HG03575 (cell line): Measurements from ENCODE around the gene IQGAP1.
A peak's percentile ranks its signal among the peaks of the same experiment; 100 is the strongest.

Experiments
- ATAC-seq: cut with Tn5 transposase; IDR thresholded peaks from one replicate; pipeline ENCODE4 v1.9.1; 2021; ENCODE audit not compliant: unreplicated experiment, insufficient number of reproducible peaks, low FRiP score; ENCODE audit errors: extremely low read depth

The IQGAP1 gene

DNA sequence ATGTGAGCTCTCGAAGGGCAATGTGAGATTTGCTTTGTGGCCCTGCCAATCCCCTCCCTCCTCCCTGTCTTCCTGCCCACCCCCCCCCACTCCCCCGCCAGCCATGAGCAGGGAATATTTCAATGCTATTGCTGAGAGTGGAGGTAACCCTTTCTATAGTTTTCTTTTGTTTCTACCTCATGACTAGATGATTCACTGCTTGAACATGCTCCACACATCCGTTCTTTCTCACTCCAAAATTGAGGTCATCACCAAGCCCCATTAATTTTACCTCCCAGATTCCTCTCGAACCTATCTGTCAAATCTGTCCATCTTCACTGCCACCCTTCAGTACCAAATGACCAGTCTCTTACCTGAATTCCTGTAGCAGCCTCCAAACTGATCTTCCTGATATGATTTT is 23.8 kb upstream of the IQGAP1 start:
- no peak for ATAC-seq

DNA sequence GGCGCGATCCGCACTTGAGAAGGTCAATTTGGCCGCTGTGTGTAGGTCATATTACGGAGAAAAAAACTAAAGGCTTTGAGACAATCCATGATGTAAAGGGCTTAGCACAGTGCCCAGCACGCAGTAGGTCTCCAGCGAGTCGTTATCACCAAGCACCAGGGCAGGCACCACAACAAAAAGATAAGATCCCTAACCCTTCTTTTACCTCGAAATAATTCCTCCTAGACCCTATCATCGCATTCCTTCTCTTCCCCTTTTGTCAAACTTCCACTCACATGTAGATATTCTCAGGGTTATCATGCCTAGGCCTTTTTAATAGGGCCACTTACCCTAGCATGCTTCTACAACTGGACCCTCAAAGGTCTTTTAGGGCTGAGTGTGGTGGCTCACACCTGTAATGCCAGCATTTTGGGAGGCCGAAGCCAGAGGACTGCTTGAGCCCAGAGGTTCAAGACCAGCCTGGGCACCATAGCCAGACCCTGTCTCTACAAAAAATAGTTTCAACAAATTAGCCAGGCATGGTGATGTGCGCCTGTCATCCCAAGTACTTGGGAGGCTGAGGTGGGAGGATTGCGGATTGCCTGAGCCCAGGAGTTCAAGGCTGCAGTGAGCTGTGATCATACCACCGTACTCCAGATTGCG is 22.5 kb upstream of the IQGAP1 start:
- ATAC-seq, result no peak

DNA sequence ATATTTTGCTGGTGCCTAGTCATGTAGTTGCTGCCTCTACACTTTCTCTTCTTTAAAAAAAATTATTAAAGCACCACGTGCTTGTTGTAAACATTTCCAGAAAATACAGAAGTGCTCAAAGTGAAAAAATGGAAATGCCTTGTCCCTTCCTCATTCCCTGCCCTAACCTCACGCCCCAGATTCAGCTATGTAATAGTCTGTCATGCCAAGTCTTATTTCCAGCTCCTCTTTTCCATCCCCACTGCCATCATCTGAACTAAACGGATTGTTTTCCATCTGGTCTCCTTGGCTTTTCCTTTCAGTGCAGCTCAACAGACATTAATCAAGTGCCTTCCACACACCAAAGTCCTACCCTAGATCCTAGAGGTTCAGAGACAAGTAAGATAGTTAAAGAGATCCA is 20.5 kb upstream of the IQGAP1 start:
- ATAC-seq, result no peak

DNA sequence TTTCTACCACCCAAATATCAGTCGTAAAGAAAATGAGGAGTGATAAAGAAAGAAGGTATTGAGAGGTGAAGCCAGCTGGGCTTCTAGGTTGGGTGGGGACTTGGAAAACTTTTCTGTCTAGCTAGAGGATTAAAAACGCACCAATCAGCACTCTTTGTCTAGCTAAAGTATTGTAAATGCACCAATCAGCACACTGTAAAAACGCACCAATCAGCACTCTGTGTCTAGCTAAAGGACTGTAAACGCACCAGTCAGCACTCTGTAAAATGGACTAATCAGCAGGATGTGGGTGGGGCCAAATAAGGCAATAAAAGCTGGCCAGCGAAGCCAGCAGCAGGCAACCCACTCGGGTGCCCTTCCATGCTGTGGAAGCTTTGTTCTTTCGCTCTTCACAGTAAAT is 13.0 kb upstream of the IQGAP1 start:
- ATAC-seq, result no peak

DNA sequence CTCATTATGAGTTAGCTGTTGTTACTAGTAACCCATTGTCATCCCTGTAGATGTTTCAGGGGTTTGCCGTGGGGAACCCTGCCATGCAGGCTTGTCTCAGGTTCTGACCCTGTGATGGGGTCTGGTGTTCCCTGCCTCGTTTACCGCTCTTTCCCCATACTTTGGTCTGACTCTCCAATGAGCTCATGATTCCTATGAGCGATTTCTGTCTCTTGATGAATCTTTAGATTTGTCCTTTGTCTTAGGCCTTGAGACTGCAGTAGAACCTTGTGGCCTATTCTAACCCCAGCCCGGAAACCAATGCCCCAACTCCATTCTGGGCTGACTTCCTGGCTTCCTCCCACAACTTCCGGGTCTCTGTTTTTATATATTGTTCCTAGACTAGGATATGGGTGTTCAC is 11.3 kb upstream of the IQGAP1 start:
- no peak for ATAC-seq

DNA sequence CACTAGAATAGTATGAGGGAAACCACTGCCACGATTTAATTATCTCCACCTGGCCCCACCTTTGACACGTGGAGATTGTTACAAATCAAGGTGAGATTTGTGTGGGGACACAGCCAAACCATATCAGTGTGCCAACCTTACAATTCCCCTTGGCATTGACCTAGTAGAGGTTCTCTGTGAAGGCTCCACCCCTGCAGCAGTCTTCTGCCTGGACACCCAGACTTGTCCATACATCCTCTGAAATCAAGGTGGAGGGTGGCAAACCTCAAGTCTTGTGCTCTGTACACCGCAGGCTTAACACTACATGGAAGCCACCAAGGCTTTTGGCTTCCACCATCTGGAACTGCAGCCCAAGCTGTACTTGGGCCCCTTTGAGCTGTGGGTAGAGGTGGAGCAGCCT is 8.8 kb upstream of the IQGAP1 start:
- no peak for ATAC-seq

DNA sequence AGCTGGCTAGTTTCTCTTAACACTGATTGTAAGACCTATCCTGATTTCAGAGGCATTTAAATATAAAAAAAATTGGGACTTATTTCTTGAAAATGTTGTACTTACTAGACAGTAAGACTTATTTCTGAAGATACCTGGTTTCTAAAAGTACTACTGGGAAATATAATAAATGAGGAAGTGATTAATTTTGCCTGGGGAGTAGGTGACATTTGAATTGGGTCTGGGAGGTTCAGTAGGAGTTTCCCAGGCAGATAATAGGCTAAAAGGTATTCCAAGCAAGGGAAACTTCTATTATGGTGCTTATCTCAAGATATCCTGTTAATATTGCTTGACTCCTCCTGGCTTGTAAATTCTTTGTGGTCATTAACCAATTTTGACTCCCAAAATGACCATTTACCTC is 6.5 kb upstream of the IQGAP1 start:
- no peak for ATAC-seq

DNA sequence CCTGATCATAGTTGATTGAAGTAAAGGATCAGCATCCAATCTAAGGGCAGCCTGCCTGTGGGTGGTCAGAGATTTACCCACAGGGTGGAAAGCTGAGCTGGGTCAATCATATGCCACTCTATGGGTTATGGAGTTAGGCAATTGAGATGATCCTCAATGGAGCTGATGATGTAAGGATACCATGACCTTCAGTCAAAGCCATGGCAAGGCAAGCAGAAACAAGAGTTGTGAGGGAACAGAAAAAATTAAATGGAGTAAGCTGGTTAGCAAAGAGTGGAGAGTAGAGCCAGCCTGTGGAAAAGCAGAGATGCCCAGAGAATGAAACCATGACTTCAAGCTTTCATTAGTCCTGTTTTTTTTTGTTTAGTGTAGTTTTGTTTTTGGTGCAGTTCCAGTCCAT is 5.7 kb upstream of the IQGAP1 start:
- no peak for ATAC-seq

DNA sequence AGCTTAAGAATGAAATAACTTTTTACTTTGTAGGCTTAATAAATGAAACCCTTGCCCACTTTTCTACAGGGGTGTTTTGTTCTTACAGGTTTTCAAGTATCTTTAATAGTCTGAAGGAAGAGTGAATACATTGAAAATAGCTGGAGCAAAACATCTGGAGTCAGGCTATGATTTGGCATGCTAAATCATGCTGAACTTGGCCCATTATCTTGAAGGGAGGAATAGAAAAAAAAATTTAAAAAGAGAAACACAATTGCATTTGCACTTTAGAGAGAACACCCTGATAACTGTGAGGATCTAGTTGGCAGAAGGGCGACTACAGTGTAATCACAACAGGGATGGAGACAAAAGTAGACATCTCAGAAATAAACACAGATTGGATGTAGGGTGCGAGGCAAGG is 1.8 kb upstream of the IQGAP1 start:
- no peak for ATAC-seq

DNA sequence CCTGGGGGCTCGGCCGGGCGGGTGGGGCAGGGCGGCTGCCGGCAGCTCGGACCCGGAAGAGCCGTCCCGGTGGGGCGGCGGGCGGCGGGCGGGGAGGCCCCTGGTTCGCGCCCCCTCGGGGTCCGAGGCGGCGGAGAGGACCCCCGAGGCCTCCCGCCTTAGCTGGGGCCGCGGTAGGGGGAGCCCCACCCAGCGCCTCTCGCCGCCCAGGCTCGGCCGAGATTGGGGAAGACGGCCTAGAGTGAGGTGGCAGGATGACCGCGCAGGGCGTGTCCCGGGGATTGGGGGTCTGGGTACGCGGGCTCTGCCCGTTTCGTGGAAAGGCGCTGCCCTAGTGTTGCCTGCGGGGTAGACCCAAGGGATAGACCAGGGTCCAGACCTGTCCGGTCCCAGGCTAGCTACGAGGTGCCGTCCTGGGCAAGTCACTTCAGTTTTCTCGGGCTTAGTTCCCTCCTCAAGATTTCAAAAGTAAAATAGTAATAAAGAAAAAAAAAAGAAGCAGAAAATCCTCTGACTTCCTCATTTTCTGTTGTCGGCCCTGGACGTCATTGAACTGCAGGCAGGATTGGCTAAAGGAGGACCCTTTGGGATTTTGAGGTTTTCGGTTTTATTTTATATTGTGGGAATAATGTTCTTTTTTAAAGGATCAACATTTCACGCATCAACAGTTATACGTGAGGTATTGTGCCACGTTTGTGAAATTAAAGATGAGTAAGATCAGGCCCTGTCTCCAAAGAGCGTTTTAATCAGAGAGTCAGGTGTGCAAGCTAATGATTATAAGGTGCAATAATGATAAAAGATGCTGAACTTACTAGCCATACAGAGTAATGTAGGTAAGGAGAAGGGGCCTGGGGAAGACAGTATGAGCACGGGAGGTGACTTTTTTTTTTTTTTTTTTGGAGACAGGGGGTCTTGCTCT is 679 bp downstream of the IQGAP1 start:
- ATAC-seq, result no peak

DNA sequence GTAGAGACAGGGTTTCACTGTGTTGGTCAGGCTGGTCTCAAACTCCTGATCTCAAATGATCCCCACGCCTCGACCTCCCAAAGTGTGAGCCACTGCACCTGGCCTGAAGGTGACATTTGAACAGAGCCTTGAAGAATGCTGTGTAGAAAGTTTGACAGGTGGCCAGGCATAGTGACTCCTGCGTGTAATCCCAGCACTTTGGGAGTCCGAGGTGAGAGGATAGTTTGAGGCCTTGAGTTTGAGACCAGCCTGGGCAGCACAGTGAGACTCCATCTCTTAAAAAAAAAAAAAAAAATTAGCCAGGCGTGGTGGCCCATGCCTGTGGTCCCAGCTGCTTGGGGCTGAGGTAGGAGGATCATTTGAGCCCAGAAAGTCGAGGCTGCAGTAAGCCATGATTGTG is 1.5 kb downstream of the IQGAP1 start:
- no peak for ATAC-seq

DNA sequence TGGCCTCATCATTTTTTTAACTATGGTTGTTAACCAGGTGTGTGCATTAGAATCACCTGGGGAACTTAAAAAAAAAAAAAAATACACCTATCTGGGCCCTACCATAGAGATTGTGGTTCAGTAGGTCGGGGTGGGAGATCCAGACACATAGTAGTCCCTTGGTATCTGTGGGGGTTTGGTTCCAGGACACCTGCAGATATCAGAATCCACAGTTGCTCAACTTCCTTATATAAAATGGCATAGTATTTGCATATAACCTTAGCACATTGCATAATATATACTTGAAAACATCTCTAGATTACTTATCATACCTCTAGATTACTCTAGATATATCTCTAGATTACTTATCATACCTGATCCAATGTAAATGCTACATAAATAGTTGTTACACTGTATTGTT is 5.0 kb downstream of the IQGAP1 start:
- no peak for ATAC-seq

DNA sequence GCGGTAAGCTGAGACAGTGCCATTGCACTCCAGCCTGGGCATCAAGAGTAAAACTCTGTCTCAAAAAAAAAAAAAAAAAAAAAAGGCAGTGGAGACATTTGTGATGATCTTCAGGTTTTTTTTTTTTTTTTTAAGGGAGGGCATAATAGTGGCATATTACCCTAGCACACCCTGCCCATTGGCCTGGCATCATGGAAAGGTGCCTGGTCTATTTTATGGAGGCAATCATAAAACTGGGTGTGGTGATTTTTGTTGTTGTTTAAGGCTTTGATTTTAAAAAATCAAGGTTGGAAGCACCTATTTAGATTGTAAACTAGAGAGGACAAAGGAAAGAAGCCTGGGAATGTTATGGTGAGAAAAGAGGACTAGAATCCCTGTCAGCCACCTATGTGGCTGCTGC is 6.0 kb downstream of the IQGAP1 start:
- ATAC-seq, result no peak

DNA sequence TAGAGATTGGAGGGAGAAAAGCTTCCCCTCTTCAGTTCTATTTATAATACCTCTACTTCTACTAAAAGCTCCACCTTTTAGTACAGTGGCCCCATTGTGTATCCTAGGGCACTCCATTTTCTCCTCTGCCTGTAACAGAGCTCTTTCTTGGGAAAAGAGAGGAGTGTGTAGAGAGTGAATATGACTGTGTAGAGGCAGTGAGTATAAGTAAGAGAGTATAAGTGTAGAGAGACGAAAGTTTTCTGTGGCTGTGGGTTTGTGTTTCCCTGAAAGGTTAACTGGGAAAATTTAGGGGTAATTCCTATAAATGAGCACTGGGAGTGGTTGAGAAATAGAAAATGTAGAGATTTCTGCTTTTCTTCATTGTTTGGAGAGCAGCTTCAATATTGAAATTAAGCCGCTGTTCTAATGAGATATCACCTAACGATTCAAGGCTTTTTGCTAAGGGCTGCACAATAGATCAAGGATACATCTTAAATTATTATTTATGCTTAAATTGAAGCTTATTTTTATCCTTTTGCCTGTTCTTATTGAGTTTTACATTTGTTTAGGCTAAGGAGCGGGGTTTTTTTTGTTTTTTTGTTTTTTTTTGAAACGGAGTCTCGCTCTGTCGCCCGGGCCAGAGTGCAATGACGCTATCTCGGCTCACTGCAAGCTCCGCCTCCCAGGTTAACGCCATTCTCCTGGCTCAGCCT is 6.9 kb downstream of the IQGAP1 start:
- ATAC-seq, result no peak

DNA sequence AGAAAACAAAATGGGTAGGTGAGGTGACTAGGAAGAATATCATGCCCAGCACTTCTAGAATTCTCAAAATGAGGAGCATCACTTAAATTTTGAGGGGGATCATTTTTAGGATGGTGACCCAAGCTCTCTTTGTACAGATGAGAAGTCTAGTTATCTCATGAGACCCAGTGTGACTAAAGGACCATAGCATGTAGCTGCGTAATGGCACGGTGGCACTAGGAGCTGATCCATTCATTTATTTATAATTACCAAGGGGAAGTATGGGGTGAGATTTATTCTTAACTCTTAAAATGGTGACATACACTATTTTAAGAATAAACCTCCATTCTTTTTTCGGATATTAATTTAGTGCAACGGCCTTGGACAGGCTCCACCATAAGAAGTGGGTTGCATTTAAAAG is 8.3 kb downstream of the IQGAP1 start:
- no peak for ATAC-seq

DNA sequence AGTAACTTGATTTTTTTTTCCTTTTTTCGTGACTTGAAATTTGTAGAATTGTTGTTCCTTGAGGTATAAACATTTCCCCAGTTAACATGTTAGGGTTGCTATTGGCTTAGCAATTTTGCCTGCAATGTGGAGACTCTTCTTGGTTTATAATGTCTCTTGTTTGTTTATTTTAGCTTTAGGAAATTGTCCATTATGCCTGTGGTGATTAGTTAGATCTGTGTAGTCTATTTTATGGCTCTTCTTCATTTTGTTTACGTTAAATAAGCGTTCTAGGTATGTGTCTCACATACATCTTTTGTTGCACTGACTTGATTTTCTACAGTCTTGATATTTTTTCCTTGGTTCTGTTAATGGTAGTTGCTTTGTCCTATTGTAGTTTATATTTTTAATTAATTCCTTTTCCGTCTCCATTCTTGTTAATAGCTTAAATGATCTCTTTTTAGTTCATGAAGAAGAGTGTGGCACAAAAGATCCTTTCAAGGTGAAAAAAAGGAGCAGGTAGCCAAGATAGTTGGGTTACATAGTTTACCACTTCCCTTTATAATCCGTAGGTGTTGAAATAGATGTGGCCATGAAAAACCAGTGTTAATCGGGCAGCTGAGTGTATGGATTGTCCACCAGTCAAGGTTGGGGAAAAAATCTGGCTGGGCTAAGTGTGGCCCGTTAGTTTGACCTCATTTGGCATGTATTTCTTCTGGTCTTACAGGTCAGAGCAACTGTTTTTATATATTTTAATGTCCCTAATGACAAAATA is 12.1 kb downstream of the IQGAP1 start:
- no peak for ATAC-seq

DNA sequence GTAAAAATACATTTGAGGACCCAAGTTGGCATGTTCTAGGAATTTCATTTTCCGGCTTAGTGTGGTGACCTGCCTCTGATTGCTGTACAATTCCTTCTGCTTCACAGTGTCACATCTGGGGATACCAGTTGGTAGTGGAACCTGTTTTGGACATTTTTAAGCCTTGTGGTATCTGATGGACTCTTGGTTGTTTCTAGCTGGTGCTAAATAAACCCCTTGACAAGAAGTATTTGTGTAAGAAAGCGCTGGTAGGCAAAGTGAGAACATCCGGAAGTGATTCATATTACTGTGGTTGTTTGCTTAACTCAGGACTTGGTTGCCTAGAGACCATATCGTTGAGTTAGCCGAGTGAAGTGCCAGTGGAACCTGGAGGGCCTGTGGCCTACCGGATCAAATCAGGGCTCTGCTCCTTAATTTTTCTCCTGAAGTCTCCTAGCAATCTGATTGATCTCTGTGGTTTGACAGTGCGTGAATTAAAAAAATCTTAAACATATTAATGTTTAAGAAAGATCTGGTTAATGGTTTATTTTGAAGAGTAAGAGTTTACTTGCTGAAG is 12.8 kb downstream of the IQGAP1 start:
- ATAC-seq, result peak; percentile 78

DNA sequence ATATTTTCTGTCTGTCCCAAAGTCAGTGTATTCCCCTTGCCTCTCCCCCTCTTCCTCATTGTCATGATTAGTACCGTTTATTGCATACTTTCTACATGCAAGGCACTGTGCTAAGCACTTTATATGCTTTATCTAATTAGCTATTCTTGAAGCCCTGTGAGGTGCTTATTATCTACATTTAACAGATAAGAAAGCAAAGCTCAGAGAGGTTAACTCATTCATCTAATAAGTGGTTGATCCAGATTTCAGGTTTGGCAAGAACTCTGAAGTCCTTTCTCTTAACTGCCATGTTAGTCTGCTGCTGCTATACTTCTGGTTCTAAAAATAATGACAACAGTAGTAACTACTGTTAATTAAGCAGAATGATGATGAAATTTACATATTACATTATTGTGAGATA is 13.5 kb downstream of the IQGAP1 start:
- ATAC-seq, result no peak

DNA sequence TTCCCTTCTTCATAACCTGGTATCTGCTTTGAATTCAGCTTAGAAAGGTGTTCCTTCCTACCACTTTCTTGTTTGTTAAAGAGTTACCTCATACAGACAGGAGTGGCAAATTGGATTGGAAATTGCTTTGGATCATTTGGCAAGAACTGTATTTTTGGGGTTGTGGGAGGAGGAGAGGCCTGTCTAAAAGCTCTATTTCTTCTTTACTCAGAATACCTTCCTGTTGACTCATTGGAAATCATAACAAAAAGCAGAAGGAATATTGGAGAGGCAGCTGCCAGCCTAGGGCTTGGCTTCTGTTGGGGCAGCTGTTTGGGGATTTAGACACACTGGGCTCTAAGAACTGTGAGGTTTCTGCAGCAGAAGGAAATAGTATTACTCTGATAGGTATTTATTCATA is 14.2 kb downstream of the IQGAP1 start:
- no peak for ATAC-seq
